ELR (cell line): ENCODE data around the gene DNAAF1.
A peak's percentile ranks its signal among the peaks of the same experiment; 100 is the strongest.

Experiments
- DNase-seq: peaks from one replicate; pipeline ENCODE4 v3.0.0-alpha.2; 2015; ENCODE audit warnings: low read depth

The DNAAF1 gene

DNA sequence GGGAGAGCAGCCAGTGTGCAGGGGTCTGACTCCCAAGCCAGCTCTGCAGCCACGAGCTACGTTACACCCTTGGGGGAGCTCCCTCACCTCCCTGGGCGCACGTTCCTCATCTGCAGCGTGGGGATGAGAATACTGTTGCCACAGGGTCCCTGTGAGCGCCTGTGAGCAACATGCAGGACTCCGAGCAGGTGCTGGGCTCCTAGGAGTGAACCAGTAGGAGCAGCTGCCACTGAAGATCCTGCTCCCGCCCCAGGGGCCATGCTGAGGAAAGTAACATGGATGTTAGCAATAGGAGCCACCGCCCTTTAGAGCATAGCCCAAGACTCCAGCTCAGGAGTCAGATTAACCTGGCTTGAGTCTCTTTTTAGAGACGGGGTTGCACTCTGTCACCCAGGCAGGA, 15.9 kb downstream of the DNAAF1 start:
- DNase-seq = no peak

DNA sequence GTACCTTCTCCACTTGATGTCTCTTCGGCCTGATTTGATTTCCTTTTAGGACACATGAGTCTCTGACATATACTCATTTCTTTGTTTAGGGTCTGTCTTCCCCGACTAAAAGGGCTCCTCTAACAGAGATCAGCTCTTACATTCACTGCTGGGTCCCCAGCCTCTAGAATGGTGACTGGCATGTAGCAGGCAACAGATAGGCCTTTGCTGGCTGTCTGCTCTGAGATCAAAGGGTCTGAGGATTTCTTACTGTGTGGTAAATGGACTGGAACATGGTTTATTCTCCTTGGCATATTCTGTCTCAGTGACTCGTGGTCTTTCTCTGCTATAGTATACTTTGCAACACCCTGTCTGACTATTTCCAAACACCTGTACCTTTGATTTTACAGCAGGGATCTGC, 16.7 kb downstream of the DNAAF1 start:
- no peak for DNase-seq

GRCh38 chr16:84165746-84166145, 20.6 kb downstream of the DNAAF1 start:
- no peak for DNase-seq

- no peak for DNase-seq
Measured at GRCh38 chr16:84166796-84167695, 21.9 kb downstream of the DNAAF1 start.

GRCh38 chr16:84169765-84170310, 24.7 kb downstream of the DNAAF1 start:
- no peak for DNase-seq

GRCh38 chr16:84174396-84174795, 29.3 kb downstream of the DNAAF1 start:
- no peak for DNase-seq

GRCh38 chr16:84175350-84176081, 30.4 kb downstream of the DNAAF1 start:
- no peak for DNase-seq

- no peak for DNase-seq
Measured at GRCh38 chr16:84176192-84177053, 31.3 kb downstream of the DNAAF1 start.

GRCh38 chr16:84177741-84178073, 32.6 kb downstream of the DNAAF1 start:
- peak; percentile 39 for DNase-seq

- DNase-seq = no peak
Measured at GRCh38 chr16:84178146-84178765, 33.1 kb downstream of the DNAAF1 start.

DNA sequence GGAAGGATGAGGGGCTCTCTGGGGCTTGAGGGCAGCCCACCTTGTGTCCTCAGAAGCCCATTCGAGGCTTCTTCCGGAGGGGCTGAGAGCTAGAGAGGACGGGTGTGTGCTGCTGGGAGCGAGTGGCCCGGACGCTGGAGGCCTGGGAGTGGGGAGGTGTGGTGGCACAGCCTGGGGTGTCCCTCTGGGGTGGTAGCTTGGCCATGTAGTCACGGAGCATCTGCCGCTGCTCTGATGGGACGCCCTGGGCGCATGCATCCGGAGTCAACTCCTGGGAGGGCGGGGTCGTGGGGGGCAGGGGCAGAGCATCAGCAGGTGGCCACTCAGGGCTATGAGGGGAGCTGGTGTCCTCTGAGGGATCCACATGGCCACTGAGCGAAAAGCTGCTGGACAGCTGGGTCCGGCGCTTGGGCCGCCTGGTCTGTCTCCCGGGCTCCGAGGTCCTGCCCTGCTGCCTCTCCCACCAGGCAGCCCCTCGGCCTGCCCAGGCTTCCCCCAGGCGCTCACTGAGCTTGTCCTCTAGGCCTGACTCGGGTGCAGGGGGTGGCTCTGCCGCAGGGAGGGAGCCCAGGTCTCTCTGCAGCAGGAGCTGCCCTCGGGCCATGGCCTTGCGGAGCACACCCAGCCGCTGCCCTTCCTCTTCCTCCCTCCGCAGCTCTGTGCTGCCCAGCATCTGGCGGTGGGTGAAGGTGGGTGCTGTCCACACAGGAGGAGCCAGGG, 33.9 kb downstream of the DNAAF1 start:
- no peak for DNase-seq

DNA sequence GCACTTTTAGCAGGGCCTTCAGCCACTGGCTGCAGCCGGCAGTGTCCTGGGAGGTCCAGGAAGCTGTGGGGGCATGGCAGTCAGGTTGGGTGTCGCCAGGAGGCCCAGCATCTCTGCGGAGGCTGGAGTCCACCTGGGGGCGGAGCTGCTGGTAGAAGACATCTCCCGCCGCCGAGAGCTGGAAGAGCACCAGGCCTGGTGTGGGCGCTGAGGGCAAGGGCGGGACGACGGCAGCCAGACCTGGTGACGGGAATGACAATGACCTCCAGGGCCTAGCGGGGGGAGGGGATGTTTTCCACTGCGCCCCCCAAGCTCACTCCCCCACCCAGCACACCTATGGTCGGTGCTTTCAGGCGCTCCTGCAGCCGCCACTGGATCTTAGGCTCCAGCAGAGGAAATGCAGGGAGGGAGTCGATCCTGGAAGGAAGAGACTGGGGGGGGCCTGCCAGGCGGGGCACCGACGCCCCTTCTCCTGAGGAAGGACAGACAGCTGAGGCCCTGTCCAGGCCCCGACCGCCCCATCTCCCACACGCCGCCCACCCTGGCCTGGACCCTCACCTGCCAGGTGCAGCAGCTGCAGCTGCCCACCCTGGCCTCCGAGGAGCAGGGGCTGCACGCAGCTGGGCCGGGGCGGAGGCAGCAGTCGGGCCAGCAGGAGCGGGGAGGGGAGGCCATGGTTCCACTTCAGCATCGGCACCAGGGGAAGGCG, 34.7 kb downstream of the DNAAF1 start:
- DNase-seq = no peak

DNA sequence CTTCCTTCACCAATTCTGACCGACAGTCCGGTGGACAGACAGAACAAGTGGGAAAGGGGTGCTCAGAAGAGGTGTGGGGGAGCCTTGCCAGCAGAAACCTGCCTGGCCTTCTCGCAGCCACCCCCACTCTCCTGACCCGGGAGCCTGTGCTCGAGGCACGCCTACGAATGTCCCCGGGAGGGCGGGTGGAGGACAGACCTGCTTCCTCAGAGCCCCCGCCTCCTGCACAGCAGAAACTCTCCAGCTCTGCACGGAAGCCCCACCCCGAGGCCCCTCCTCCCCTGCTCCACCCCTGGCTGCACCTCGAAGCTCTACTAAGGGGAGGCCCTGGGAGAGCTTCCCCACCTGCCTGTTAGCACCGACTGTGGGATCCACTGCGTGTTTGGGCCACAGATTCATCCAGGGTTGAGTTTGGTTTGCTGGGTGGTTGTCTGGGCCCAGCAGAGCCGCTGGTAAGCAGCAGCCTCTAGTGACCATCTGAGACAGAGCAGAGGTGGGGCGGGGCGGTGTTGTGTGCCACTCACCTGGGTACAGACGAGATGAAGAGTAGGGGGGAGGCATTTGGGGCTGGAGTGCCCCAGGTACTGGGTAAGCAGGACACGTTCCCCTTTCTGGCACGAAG, 35.5 kb downstream of the DNAAF1 start:
- DNase-seq = no peak

GRCh38 chr16:84181144-84181915, 36.2 kb downstream of the DNAAF1 start:
- DNase-seq = no peak

GRCh38 chr16:84182104-84182503, 37.0 kb downstream of the DNAAF1 start:
- no peak for DNase-seq

GRCh38 chr16:84182680-84183571, 37.8 kb downstream of the DNAAF1 start:
- DNase-seq = no peak

GRCh38 chr16:84183572-84183875, 38.4 kb downstream of the DNAAF1 start:
- DNase-seq = no peak

DNA sequence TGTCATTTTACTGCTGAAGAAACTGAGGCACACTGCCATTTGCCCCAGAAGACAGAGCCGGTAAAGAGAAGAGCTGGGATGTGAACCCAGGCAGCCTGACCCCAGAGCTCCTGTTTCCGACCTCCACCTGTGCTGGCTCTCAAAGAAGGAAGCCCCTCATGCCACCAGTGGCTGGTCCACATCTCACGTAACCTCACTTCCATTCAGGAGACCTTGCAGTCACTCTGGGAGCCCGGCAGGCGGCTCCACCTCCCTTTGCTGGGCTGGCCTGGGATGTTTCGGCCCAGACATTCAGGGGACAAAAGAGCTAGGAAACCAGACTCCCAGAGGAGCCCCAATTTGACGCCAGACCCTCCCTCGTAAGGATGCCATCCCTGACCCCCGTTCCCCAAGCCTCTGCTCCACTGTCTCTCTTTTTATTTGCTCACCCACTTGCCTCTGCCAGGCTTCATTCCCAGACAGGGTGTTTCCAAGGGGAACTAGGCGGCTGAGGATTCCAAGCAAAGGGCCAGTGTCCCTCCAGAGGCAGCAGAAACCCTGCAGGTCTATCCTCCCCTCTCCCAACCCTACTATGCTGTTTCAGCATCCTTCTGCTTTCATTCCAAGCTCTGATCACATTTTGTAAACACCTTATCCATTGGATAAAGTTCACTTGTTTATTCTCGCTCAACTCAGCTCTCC, 38.9 kb downstream of the DNAAF1 start:
- DNase-seq = no peak
